Mucosa of rectum (tissue), 2 donors: Measurements from ENCODE around the gene ACTG2.

ENCODE experiments used
- H3K27ac ChIP-seq, 2 donors: one replicate each; pipeline ENCODE4 v1.7.0; 2013; ENCODE audit warnings: inconsistent platforms in 2 of 2, low read depth in 2 of 2, low read length in 2 of 2
- H3K27me3 ChIP-seq, 2 donors: one replicate each; pipeline ENCODE4 v1.7.0; 2013; ENCODE audit warnings: low read length in 2 of 2; ENCODE audit not compliant: control insufficient read depth in 2 of 2, insufficient read depth in 2 of 2
- H3K36me3 ChIP-seq, 2 donors: one replicate each; pipeline ENCODE4 v1.7.0; 2013; ENCODE audit warnings: low read length in 2 of 2; ENCODE audit not compliant: control insufficient read depth in 2 of 2, insufficient read depth in 2 of 2
- H3K4me1 ChIP-seq, 2 donors: one replicate each; pipeline ENCODE4 v1.7.0; 2013; ENCODE audit warnings: low read length in 2 of 2, mild to moderate bottlenecking in 1 of 2; ENCODE audit not compliant: control insufficient read depth in 2 of 2, insufficient read depth in 2 of 2
- H3K4me3 ChIP-seq, 2 donors: one replicate each; pipeline ENCODE4 v1.7.0; 2013; ENCODE audit warnings: low read length in 2 of 2
- H3K9ac ChIP-seq, 2 donors: one replicate each; pipeline ENCODE4 v1.7.0; 2013; ENCODE audit warnings: low read length in 2 of 2, low read depth in 1 of 2, mild to moderate bottlenecking in 1 of 2
- H3K9me3 ChIP-seq, 2 donors: one replicate each; pipeline ENCODE4 v1.7.0; 2013; ENCODE audit warnings: low read length in 2 of 2; ENCODE audit not compliant: control insufficient read depth in 2 of 2
- donor health status: healthy.
- donor health status: Normal muscosa, but diverticular disease.

Gene ACTG2

DNA sequence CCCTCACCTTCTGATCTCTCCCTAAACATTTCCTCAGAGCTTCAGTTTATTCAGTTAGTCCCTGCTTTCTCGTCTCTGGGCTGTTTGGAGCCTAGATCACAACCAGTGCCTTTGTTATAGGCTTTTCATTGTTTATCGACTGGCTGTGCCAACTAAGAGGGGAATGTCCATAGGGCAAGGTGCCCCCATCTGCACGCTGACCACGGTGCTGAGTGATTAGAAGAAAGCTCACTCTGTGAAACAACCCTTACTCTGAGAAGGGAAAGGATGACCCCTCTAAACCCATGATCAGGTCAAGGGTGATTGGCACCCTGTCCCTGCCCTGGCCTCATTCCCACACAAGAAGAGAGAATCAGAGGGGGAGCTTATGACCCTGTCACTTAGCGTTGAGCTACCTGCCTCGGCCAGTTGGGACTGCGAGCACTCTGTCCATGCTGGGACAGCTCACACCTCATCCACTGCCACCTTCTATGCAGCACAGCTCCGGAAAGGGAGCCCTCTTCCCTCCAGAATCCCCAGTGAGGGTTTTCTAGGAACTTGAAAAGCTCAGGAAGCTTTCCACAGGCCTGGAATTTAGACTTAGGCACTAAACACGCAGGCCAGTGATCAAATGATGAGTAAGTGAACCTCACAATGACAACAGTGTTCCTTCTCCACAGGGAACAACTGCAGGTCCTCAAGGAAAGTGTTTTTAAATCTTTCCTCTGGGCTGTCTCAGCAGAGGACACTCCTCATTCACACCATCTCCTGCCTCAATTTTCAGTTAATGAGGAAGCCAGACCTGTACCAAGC, 2.3 kb upstream of the ACTG2 start:
- Histone ChIP-seq H3K4me3 (no peak overlapping the region), H3K9ac (no peak overlapping the region), H3K36me3 (no peaks in the 10 kb centered on the region), H3K27me3 (no peaks in the 10 kb centered on the region), H3K4me1 (no peaks in the 10 kb centered on the region), H3K9me3 (no peaks in the 10 kb centered on the region), H3K27ac (peak overlapping the region in 1 of 2 donors; percentile 72)

DNA sequence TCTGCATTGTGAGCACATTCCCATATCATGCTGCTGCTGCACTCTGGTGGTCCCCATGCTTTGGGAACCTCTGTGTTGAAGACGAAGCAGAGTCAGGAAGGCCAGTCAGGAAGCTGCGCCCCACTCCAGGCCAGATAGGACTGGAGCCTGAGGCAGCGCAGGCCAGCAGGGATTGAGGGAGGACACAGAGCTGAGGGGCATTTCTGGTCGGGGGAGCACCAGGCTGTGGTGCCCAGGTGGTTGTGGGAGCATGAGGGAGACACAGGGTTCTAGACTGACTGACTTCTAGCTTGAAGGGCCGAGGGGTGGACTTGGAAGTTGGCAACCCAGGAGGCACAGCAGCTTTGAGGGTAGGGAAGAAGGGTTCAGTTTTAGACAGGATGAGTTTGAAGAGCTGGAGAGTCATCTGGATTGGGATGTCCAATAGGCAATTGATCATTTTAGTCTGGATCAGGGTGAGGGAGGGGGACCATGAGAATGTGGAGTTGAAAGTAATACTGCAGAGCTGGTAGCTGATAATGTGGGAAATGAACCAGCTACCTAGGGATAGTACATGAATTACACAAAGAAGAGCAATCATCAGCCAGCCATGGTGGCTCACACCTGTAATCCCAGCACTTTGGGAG, 1.4 kb upstream of the ACTG2 start:
- Histone ChIP-seq H3K9ac (no peak overlapping the region), H3K36me3 (no peaks in the 10 kb centered on the region), H3K27ac (peak overlapping the region; percentile 5 to 72), H3K9me3 (no peaks in the 10 kb centered on the region), H3K27me3 (no peaks in the 10 kb centered on the region), H3K4me1 (no peaks in the 10 kb centered on the region), H3K4me3 (no peak overlapping the region)

DNA sequence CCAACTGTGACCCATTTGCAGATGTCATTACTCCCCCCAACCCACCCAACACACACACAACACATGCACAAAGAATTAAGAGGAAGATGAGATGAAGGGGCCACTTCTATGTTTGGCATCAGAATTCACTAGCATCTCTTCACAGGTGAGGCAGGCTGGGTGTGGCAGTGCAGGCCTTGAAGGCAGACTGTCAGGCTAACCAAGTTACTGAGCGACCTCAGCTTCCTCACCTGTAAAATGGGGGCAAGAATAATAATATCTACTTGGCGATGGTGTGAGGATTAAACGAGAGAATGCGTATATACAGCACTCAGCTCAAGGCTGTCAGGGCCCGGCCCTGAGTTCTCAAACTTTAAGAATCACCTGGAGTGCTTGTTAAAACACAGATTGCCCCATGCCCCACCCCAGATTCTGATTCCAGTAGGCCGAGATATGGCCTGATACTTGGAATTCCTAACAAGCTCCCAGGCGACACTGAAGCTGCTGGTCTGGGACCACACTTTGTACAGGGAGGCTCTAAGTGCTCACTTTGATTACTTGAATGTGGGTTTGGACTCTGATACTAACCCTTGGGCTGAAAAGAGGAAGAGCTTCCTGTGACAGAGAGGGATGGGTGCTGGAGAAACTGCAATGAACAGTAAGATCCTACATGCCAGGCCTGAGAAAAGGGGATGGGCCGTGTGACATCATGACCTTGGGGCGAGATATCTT, 1.1 kb downstream of the ACTG2 start:
- Histone ChIP-seq H3K27ac (peak overlapping the region; percentile 77 to 81), H3K4me1 (peaks cover 2 to 4% of the 10 kb centered on the region in 2 donors), H3K9ac (peak overlapping the region; percentile 21 to 56)

DNA sequence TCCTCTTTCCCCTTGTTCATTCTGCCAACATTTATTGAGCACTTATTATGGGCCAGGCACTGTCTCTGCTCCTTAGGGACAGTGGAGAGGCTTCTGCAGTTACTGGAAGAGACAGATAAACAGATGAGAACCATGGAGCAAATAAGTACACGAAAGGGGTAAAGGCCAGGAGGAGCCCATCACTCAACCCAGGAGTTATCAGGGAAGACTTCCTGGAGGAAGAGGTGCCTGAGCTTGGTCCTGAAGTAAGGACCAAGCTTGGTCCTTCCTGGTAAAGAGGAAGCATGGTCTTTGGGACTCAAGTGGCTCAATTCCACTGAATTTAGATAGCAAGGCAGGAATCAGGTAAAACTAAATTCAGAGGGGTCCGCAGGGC, 1.7 kb downstream of the ACTG2 start:
- Histone ChIP-seq H3K27ac (peak overlapping the region; percentile 77 to 81), H3K4me1 (peaks cover 2 to 4% of the 10 kb centered on the region in 2 donors), H3K9me3 (no peaks in the 10 kb centered on the region), H3K27me3 (no peaks in the 10 kb centered on the region), H3K36me3 (no peaks in the 10 kb centered on the region), H3K9ac (peak overlapping the region; percentile 21 to 56), H3K4me3 (peak overlapping the region; percentile 21 to 72)

More for the DNA sequence above, 1.1 kb downstream of the ACTG2 start:
- Histone ChIP-seq H3K27me3 (no peaks in the 10 kb centered on the region), H3K9me3 (no peaks in the 10 kb centered on the region), H3K4me3 (peak overlapping the region; percentile 2 to 72), H3K36me3 (no peaks in the 10 kb centered on the region)

DNA sequence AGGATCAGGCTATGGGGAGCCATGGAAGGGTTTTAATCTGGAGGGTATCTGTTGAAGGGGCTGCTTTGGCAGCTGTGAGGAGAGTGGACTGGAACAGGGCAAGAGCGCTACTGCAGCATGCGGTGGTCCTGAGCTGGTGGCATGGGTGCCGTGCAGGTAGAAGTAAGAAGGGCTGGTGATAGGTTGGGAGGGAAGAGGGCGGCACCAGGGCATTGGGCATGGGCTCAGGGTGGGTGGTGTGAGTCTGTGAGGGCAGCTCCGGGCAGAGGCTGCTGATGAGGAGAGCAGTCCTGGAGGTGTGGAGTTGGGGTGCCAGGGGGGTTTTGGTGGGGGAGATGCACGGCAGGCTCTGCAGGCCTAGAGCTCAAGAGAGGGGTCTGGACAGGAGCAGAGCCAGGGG, 2.1 kb downstream of the ACTG2 start:
- Histone ChIP-seq H3K9ac (peak overlapping the region in 1 of 2 donors; percentile 56), H3K4me3 (peak overlapping the region; percentile 21 to 72), H3K9me3 (no peaks in the 10 kb centered on the region), H3K27ac (peak overlapping the region; percentile 77 to 81), H3K36me3 (no peaks in the 10 kb centered on the region), H3K4me1 (peaks cover 2 to 4% of the 10 kb centered on the region in 2 donors), H3K27me3 (no peaks in the 10 kb centered on the region)

DNA sequence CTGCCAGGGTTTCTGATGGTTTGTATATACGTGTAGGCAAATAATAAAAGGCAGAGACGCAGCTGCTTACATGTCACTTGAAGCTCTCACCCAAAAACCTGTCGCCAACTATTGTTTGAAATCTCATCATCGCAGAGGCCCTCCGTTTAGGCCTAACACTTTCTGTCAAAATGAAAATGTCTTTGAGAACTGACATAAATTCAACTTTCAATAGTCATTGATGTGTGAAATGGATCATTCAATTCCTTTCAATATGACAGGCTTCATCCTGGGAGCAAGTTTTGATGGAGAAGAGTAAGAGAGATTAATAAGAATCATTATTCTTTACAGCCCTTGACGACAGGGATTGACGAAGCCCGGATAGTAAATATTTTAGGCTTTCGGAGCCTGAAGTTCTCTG, 2.7 kb downstream of the ACTG2 start:
- Histone ChIP-seq H3K27ac (no peak overlapping the region), H3K4me1 (peaks cover 2 to 4% of the 10 kb centered on the region in 2 donors), H3K4me3 (peak overlapping the region in 1 of 2 donors; percentile 72), H3K9me3 (no peaks in the 10 kb centered on the region), H3K9ac (no peak overlapping the region), H3K36me3 (no peaks in the 10 kb centered on the region), H3K27me3 (no peaks in the 10 kb centered on the region)

DNA sequence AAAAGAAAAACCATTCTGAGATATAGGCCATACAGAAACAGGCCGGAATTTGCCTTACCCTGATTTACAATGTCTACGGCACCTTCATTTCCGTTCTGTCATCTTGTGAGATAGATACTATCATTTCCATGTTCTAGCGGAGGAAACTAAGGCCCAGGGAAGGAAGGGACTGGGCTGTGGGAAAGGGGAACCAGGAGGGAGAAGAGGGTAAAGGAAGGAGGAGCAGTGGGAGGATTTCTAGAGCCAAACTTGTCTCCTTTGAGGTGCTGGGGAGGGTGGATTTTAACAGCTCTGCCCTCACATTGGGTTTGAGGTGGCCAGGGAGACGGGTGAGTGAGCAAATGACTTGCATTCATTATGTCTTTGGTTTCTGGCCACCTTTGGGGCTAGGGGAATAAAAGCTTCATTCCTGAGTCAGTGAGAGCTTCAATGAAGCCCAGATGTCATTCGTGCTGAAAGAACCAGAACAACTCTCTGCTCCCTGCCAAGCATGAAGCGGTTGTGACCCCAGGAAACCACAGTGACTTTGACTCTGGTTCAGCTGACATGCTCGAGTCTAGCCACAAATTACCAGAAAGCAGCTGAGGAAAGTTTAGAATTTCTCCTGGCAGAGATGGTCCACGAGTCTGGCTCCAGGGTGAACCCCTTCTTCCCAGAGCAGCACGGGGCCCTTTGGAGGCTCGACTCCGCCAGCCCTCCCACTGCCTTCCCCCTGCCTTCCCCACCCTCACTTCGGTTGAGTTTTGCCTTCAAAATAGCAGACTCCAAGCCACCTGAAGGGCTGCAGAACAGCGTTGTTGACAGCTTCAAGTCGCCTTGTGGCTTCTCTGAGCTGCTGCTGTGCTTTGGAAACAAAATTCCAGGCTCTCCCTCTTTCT, 3.8 kb downstream of the ACTG2 start:
- Histone ChIP-seq H3K9ac (peak overlapping the region; percentile 14 to 24), H3K36me3 (no peaks in the 10 kb centered on the region), H3K27ac (peak overlapping the region; percentile 30 to 68)

DNA sequence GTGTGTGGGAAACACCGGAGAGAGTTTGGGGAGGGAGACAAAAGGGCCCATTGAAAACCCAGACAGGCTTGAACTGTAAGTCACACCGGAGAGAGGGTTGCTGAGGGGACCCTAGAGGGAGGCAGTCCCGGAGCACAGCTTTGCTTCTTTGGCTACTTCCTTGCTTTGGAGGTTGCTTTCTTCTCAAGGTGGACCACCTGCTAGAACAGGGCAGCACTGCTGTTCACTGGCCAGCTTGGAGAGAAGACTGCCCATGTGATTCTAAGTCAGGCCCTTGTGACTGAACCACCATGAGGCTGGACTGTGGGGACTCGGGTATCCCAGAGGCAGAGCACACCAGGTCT, 4.4 kb downstream of the ACTG2 start:
- H3K9ac ChIP-seq = peak overlapping the region in 1 of 2 donors; percentile 14
- H3K27ac ChIP-seq = peak overlapping the region; percentile 30 to 68
- H3K27me3 ChIP-seq = peaks cover 0 to 3% of the 10 kb centered on the region in 2 donors
- H3K9me3 ChIP-seq = no peaks in the 10 kb centered on the region
- H3K4me3 ChIP-seq = peak overlapping the region; percentile 14 to 44
- H3K36me3 ChIP-seq = no peaks in the 10 kb centered on the region
- H3K4me1 ChIP-seq = peaks cover 2 to 4% of the 10 kb centered on the region in 2 donors

More for the DNA sequence above, 3.8 kb downstream of the ACTG2 start:
- Histone ChIP-seq H3K4me3 (peak overlapping the region; percentile 14 to 59), H3K9me3 (no peaks in the 10 kb centered on the region), H3K4me1 (peaks cover 2 to 4% of the 10 kb centered on the region in 2 donors), H3K27me3 (no peaks in the 10 kb centered on the region)

DNA sequence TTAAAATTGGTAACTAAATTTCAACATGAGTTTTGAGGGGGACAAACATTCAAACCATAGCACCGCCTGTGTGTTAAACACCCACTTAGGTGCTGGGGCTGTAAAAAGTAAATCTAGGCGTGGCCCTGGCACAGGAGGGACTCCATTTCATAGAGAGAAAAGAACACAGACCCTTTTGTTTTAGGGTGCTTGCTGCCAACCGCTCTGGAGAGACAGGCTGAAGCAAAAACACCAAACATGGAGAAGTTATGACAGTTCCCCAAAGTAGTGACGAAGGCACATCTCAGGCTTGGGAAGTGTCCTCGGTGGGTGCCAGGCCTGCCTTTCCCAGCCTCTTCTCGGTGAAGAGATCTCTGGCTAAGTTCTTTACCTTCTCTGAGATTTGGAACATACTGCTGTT, 5.1 kb downstream of the ACTG2 start:
- H3K9ac ChIP-seq = no peak overlapping the region
- H3K9me3 ChIP-seq = no peaks in the 10 kb centered on the region
- no peaks in the 10 kb centered on the region for H3K36me3 ChIP-seq
- H3K27me3 ChIP-seq = peaks cover 0 to 3% of the 10 kb centered on the region in 2 donors
- peak overlapping the region in 1 of 2 donors; percentile 44 for H3K4me3 ChIP-seq
- H3K4me1 ChIP-seq = peaks cover 2 to 4% of the 10 kb centered on the region in 2 donors
- peak overlapping the region; percentile 30 to 68 for H3K27ac ChIP-seq
